ENCODE data around the gene TNIP2.

TNIP2 gene

DNA sequence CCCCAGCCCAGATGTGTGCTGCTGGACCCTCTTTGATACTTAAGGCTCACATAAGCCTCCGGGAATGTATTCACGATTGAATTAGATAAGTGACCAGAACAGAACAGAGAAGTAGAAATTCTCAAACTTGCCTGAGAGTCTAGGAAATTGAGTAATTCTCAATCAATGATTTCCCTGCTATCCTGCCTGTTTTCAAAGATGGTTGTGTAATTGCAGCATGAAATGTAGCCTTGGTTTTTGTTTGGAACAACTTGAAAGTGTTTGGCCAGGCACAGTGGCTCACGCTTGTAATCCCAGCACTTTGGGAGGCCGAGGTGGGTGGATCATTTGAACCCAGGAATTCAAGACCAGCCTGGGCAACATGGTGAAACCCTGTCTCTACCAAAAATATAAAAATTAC lies 41.2 kb downstream of the TNIP2 start:
- no peak for DNase-seq

- DNase-seq, result peak in 1 of 4 experiments; percentile 5
Measured at GRCh38 chr4:2714061-2714770, 41.9 kb downstream of the TNIP2 start.

GRCh38 chr4:2713337-2713736 lies 42.8 kb downstream of the TNIP2 start:
- no peak for DNase-seq

GRCh38 chr4:2712261-2712842 lies 43.8 kb downstream of the TNIP2 start:
- DNase-seq, result no peak

DNA sequence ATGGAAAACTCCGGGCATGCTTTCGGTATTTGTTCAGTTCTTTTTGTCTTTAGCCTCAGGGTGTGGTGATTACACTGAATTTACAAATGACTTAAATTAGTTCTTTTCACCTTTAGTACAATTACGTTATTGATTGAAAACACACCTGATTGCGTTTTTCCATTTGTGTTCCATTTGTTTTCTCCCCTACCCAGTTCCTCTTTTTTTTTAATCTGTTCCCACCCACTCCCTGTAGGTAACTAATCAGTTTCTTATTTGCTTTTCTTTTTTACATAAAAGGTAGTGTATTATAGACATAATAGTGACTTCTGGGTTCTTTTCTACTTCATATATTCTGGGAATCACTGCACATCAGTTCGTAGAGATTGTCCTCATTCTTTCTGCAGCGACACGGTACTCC lies 53.4 kb downstream of the TNIP2 start:
- no peak for DNase-seq

DNA sequence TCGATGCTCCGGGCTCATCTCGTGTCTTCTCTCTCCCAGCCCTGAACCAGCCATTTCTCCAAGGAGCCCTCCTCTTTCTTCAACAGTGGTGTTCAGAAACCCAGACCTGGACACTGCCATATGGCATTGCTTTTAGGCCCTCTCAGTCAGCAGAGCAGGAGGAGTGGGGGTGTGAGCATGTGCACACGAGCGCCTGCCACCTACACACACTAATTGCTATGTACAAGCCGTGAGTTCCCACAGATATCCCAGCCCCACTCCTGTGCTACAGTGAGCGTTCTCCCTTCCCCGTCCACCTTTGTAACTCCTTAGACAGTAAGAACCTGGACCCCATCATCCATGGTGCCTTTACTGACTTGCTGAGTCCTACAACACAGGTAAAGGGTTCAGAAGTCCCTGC lies 53.8 kb downstream of the TNIP2 start:
- DNase-seq, result no peak

DNA sequence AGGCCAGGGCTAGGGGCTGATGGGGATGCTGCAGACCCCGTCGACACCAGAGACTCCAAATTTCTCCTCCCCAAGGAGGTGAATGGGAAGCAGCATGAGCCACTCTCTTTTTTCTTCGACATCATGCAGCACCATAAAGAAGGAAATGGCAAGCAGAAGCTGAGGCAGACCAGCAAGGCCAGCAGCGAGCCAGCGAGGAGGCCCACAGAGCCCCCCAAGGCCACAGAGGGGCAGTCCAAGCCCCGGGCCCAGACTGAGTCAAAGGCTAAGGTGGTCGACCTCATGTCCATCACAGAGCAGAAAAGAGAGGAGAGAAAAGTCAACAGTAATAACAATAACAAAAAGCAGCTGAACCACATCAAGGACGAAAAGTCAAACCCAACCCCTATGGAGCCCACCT lies 56.1 kb downstream of the TNIP2 start:
- no peak for DNase-seq

GRCh38 chr4:2699534-2699933 lies 56.6 kb downstream of the TNIP2 start:
- no peak for DNase-seq

DNA sequence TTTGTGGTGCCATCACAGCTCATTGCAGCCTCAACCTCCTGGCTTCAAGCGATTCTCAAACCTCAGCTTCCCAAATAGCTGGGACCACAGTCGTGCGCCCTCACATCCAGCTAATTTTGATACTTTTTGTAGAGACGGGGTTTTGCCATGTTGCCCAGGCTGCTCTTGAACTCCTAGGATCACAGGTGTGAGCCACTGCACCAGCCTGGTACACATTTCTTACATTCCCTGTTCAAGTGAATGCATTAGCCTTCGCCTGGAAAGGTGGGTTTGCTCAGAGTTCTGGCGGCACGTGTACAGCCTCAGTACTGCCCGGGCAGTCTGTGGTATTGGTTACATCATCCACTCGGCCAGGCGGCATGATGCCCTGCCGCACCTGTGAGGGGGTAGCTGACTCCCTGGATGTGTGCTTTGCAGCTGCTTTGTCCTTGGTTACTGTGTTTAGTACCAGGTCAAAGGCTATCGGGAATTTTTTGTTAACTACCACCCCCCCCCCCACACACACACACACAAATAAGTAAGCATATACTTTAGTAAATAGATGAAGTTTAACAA lies 57.1 kb downstream of the TNIP2 start:
- DNase-seq, result no peak

DNA sequence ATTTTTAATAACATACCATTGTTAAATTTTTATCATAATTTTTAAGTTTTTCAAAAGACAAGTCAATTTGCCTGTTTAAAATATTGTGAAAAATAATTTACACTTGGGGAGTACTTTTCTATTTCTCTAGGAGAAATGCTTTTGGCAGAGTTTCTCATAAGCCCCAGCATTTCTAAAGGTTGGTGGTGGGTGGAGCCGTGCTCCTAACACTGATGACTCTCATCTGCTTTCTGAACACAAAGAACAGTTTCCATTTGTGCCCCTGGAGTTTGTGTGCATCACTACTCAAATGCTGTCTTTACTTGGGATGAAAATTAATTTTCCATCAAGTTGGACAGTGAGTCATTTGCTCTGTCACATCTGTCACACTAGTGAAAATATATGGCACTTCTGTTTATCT lies 57.6 kb downstream of the TNIP2 start:
- no peak for DNase-seq

DNA sequence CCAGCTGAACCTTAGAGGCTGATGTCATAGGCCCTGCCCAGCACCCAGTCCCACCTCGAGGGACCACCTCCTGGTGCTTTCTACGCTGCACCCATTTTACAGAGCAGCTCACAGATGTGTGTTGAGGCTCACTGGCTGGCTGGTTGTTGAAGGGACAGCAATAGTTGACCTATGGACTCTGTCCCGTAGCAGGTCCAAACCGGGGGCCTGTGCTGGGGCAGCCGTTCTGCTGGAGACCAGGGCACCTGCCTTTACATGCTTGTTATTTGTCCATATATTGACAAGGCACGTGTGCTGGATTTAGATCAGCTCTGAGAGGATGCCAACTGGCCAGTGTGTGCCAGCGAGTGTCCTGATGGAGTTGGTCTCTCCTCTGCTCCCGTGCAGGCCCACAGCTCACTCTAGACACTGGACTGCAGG lies 58.1 kb downstream of the TNIP2 start:
- no peak for DNase-seq

DNA sequence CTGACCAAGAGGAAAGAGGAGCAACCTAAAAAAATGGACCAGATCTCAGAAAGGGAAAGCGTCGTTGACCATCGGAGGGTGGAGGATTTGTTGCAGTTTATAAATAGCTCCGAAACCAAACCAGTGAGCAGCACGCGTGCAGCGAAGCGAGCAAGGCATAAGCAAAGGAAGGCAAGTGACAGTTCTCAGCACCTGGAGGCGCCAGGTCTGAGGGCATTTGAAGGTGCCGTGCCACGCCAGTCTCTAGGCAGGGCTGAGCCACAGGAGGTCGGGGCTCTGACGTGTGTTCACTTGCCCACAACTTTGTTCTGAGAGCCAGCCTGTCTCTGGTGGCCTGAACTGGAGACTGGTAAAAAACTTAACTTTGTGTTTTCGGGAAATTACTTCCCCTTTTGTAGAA lies 59.7 kb downstream of the TNIP2 start:
- no peak for DNase-seq

DNA sequence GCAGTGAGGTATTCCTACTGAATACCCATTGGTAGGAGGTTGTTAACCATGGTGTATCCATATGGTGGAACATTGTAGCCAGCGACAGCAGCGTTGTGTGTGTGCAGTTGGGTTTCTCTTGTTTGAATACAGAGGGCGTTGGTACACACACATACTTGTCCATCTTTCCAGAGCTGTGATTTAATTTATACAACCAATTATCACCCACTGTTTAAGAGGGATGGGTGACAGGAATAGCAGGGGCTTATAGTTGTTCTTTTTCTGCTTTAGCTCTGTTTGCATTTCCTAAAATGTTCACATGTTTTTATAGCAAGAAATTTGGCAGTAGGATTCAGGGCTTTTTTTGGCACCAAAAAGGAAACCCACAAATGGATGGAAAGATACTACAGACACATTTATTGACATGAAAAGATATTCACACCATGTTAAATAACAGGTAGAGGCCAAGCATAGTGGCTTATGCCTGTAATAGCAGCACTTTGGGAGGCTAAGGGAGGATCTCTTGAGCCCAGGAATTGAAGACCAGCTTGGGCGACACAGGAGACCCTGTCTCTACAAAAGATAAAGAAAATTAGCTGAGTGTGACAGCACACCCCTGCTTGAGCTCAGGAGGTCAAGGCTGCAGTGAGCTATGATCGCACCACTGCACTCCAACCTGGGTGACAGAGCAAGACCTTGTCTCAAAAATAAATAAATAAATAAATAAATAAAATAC lies 60.6 kb downstream of the TNIP2 start:
- no peak for DNase-seq

DNA sequence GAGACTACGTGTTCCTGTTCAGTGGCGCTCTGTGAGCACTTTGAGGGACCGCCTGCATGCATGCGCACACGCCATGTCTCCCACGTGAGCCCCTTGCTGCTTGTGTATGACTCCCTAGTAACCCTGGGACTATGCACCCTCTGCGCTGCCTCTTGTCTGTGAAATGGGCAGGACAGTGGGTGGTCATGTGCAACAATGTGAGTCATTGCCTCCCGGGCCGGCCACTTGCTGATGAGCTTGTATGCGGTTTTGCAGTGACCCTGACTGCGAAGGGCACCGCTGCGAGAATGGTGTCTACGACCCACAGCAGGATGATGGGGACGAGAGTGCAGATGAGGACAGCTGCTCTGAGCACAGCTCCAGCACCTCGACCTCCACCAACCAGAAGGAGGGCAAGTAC lies 61.4 kb downstream of the TNIP2 start:
- no peak for DNase-seq

- DNase-seq, result no peak
Measured at GRCh38 chr4:2691952-2692435, 64.1 kb downstream of the TNIP2 start.

All from activated naive CD4-positive, alpha-beta T cell (primary cell).